GM18519 (cell line): ENCODE data around the gene RAD23A.
"Not testable (repeated sequence)": the region's sequence is repeated elsewhere in the genome, so short reads cannot be mapped to it uniquely, and the experiment has no call there.

Experiments used
- ATAC-seq: cut with Tn5 transposase; IDR thresholded peaks from one replicate; pipeline ENCODE4 v1.9.1; 2021; ENCODE audit warnings: mild to moderate bottlenecking, moderate library complexity; ENCODE audit not compliant: unreplicated experiment, low FRiP score

RAD23A gene

GRCh38 chr19:12945479-12946091 is at the start of gene RAD23A:
Gene RAD23A, plus strand, starts transcription at chr19:12945862. Its CDS starts 87 bp downstream, at chr19:12945949.
- ATAC-seq: peak; percentile 73

GRCh38 chr19:12896460-12896859 is 49.2 kb upstream of the RAD23A start:
- ATAC-seq: no peak

DNA sequence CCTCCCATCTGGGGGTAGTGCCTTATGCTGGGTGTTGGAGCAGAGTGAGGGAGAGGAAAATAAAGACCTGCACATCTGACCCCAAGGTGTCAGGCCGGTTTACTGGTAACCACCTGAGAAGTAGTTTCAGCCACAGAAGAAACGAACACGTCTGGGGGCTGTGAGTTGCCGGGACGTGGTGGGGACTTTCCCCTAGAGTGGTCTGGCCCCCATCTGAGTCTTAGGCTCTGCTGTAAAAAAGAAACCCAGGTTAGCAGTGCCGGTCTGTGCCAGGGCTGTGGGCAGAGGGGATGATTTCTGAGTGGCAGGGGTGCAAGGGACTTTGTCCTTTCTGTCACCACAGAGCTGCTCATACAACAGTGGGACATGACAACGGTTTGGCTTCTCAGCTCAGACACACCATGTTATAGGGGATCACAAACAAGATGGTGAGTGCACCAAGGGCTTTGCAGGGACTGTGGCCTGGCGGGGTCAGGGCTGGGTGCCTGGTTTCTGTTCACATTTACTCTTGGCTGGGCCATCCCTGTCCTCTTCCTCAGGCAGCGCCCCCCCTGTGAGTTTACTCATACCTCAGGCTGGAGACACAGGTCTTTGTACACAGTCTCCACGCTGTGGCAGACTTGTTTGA is 45.7 kb upstream of the RAD23A start:
- no peak for ATAC-seq

DNA sequence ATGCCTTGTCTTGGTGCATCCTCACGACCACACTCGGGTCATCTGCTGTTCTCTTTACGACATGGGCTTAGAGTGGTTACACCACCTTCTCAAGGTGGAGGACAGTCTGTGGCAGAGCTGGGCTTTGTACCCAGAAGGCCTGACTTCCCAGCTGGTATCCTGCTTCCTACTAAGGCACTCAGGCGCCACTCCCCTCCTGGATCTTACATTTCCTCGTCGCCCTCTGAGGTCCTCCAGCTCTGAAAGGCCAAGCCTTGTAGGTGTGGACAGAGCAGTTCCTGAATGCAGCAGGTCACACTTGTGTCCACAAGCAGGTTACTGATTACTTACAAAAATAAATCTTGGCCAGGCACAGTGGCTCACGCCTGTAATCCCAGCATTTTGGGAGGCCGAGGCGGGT is 38.5 kb upstream of the RAD23A start:
- no peak for ATAC-seq

DNA sequence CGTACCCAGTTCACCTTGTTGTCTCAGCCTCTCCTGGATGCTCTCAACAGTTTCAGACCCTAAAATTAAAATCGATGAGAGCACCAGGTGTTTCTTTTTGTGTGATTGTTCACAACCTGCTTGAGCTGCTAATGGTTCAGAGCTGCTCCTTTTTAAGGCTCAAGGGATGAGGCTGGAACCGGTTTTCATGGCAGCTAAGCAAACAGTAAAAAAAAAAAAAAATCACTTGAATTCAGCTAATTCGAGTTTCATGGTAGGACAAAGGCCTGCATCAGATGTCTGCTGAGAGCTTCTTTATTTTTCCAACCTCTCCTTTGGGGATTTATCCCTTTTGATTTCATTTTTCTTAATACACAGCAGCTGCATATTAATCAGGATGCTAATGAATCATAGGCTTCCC is 33.1 kb upstream of the RAD23A start:
- ATAC-seq: no peak

- ATAC-seq: no peak
Observed at GRCh38 chr19:12913011-12913561, 32.6 kb upstream of the RAD23A start.

GRCh38 chr19:12913851-12914690 is 31.6 kb upstream of the RAD23A start:
- no peak for ATAC-seq

- ATAC-seq: not testable (repeated sequence)
Observed at GRCh38 chr19:12915860-12916259, 29.8 kb upstream of the RAD23A start.

- no peak for ATAC-seq
Observed at GRCh38 chr19:12918253-12918652, 27.4 kb upstream of the RAD23A start.

GRCh38 chr19:12921047-12921446 is 24.6 kb upstream of the RAD23A start:
- no peak for ATAC-seq

- ATAC-seq: no peak
Observed at GRCh38 chr19:12922959-12923358, 22.7 kb upstream of the RAD23A start.

- ATAC-seq: no peak
Observed at GRCh38 chr19:12924621-12925310, 20.9 kb upstream of the RAD23A start.

DNA sequence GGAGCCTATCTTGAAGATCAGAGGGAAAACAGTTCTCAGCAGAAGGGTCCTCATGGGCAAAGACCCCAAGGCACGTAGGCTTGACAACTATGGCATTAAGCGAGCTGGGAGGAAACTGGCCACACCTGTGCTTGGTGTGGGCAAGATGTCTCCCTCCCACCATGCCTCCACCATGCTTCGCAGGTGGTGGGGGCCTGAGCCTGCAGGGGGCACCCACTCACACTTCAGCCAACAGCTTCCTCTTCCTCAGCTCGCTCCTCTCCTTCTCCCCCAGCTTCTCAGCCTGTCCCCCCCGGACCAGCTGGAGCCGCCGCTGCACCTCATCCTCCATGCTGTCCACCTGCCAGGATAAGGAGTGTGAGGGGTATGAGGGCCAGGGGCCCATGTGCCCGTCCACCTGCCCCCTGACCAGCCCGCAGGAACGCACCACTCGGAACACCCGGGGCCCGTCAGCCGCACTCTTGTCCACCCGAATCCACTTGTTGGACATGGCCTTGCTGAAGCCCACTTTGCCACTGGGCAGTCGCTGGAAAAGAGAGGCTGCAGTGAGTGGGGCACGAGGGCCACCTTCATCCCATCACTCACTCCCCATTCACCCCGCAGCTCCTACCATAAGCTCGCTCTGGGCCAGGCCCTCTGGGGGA is 15.5 kb upstream of the RAD23A start:
- ATAC-seq: no peak

DNA sequence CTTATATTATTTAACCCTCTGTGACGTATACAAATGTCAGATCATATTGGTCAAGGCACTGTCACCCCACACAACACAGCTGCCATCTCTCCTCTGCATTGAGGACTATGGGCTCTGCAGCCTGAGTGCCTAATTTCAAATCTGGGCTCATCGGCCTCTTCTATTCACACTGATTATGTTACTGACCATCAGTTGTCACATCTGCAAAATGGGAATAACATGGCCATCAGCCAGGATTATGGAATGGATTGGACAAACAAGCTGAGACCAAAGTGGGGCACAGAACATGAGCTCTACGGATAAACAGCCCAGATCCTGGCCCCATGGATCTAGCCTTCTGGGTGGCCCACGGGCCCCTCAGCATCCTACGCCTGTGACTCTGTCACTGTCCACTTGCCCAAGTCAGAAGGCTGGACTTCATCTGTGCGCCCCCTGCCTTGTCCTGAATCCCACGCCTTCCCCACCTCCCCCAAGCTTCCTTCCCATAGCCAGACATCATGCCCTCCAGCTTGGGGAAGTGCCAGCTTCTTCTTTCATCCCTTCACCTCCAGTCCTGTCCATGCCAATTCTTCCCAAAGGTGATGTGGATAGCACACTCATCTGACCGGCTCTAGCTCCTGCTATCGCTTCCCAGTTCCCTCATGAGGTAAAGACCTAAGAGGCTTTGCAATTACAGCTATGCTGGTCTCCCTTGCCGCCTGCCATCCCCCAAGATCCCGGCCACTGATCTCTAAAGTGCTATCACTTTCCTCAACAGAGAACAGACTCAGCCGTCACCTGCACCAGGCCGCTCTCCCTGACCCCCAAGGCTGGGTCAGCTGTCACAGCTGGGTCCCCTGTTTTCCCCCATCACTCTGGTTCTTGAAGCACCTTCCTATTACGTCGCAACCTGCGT is 13.0 kb upstream of the RAD23A start:
- ATAC-seq: no peak

DNA sequence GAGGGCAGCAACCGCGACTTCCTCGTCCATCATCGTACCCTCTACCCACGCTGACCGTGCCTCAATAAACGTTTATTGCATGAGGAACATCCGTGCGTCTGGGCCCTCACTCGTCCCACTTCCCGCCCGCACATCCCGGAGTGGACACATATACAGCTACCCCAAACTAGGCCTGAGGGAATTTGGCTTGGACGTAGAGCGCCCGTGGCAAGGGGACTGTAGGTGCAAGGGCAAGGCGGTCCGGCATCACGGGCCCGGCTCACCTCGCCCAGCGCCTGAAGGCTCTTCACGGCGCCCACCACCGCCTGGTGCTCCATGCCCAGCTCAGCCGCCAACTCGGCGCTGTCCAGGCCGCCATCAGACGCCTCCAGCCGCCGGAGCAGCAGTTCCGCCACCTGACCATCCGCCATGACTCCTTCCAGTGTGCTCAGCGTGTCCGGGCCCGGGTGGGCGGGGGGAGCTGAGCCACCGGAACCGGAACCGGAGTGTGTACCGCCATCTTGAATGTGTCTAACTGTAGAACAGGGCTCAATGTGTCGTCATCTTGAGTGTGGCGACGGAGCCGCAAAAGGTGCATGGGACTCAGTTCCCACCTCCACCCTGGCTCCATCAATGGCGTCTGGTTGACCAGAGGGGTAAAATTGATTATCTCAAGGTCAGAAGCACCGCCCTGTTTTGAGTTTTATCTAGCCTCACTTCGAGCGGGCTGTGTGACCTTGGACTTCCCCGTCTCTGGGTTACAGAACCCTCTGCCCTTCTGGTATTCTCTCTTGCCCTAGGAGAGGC is 12.2 kb upstream of the RAD23A start, which contains the start of gene FARSA:
FARSA (minus strand) TSS at position 425 of the 786 bp plus-strand sequence; CDS start at position 410, 15 bp downstream.
- ATAC-seq: no peak

- no peak for ATAC-seq
Observed at GRCh38 chr19:12935071-12935470, 10.6 kb upstream of the RAD23A start.

- no peak for ATAC-seq
Observed at GRCh38 chr19:12936582-12936981, 9.1 kb upstream of the RAD23A start.
